Suppressor macrophage (primary cell): ENCODE measurements around the gene TMEM167A.
A peak's percentile ranks its signal among the peaks of the same experiment; 100 is the strongest.

ENCODE experiments used
- DNase-seq, 4 experiments: peaks; one replicate each; pipeline ENCODE4 v3.0.0-alpha.2; 2020 to 2022
- total RNA-seq, 17 experiments: gene quantifications; one replicate each; lab custom pipeline; 2026; ENCODE audit warnings: mixed read lengths in 6 of 17, inconsistent platforms in 3 of 17; lab: John Stamatoyannopoulos, UW

Gene TMEM167A
- total RNA-seq = 51.6 to 202 (median 116) reads per million in 17 experiments

GRCh38 chr5:83076742-83077661 lies at the start of gene TMEM167A, which contains the start of gene XRCC4:
Gene TMEM167A, minus strand, starts transcription at chr5:83077394. Its CDS starts 71 bp downstream, at chr5:83077323.
Gene XRCC4, plus strand, starts transcription at chr5:83077547. Its CDS starts 27,373 bp downstream, at chr5:83104920.
- peak; percentile 98 to 100 (median 98) for DNase-seq

- no peak for DNase-seq
Observed at GRCh38 chr5:83126501-83126900, 49.3 kb upstream of the TMEM167A start.

- DNase-seq = no peak
Observed at GRCh38 chr5:83125560-83125959, 48.4 kb upstream of the TMEM167A start.

- no peak for DNase-seq
Observed at GRCh38 chr5:83124593-83124992, 47.4 kb upstream of the TMEM167A start.

- DNase-seq = no peak
Observed at GRCh38 chr5:83118976-83119375, 41.8 kb upstream of the TMEM167A start.

GRCh38 chr5:83118471-83118870 lies 41.3 kb upstream of the TMEM167A start:
- no peak for DNase-seq

GRCh38 chr5:83115816-83116215 lies 38.6 kb upstream of the TMEM167A start:
- no peak for DNase-seq

- DNase-seq = no peak
Observed at GRCh38 chr5:83109380-83109779, 32.2 kb upstream of the TMEM167A start.

GRCh38 chr5:83107692-83108420 lies 30.7 kb upstream of the TMEM167A start:
- no peak for DNase-seq

GRCh38 chr5:83104021-83104420 lies 26.8 kb upstream of the TMEM167A start:
- no peak for DNase-seq

- DNase-seq = no peak
Observed at GRCh38 chr5:83102364-83102980, 25.3 kb upstream of the TMEM167A start.

- DNase-seq = no peak
Observed at GRCh38 chr5:83101514-83101913, 24.3 kb upstream of the TMEM167A start.

- no peak for DNase-seq
Observed at GRCh38 chr5:83099445-83099844, 22.3 kb upstream of the TMEM167A start.

GRCh38 chr5:83099001-83099400 lies 21.8 kb upstream of the TMEM167A start:
- no peak for DNase-seq

- DNase-seq = no peak
Observed at GRCh38 chr5:83097689-83098231, 20.6 kb upstream of the TMEM167A start.

- DNase-seq = peak in 2 of 4 experiments; percentile 17 to 23
Observed at GRCh38 chr5:83096660-83097339, 19.6 kb upstream of the TMEM167A start.

GRCh38 chr5:83095957-83096539 lies 18.9 kb upstream of the TMEM167A start:
- DNase-seq = peak; percentile 23 to 55 (median 53)

- DNase-seq = no peak
Observed at GRCh38 chr5:83095163-83095956, 18.2 kb upstream of the TMEM167A start.

- no peak for DNase-seq
Observed at GRCh38 chr5:83093692-83094091, 16.5 kb upstream of the TMEM167A start.

GRCh38 chr5:83092619-83093018 lies 15.4 kb upstream of the TMEM167A start:
- DNase-seq = no peak

GRCh38 chr5:83090169-83090568 lies 13.0 kb upstream of the TMEM167A start:
- DNase-seq = no peak
